Cerebellar nuclear complex (tissue), 1 donor: ENCODE results near the gene AGT.
A peak's percentile ranks its signal among the peaks of the same experiment; 100 is the strongest.
"Not testable (repeated sequence)": the region's sequence is repeated elsewhere in the genome, so short reads cannot be mapped to it uniquely, and the experiment has no call there.

Source experiments
- DNase-seq, 2 experiments: peaks; one replicate each; lab custom pipeline; 2025; lab: John Stamatoyannopoulos, UW

The AGT gene

GRCh38 chr1:230707732-230708630 is 5.9 kb downstream of the AGT start:
- DNase-seq = no peak

- DNase-seq = no peak
Measured at GRCh38 chr1:230706887-230707731, 6.8 kb downstream of the AGT start.

DNA sequence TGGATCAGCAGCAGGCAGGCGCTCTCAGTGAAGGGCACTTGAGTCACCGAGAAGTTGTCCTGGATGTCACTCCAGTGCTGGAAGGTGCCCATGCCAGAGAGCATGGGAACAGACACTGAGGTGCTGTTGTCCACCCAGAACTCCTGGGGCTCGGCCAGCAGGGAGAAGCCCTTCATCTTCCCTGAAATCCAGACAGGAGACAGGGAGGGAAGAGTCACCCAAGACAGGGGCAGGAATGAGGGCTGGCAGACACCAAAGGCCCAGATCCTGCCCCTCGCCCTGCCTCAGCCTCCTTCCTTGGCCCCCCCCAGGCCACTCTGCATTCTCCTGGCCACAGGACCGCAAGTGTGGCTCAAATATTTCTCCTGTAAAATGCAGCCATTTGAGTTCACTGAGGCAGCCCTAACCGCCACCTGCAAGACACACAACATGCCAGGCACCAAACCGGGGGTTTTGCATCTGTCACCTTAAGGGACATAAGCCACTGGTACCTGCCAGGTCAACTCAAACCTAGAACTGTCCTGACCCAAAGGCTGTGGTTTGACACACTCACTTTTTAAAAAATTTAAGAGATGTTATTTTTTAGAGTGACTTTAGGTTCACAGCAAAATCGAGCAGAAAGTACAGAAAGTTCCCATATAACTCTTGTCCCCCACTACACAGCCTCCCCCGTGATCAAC is 7.8 kb downstream of the AGT start:
- DNase-seq = no peak

- DNase-seq = no peak
Measured at GRCh38 chr1:230705289-230706019, 8.5 kb downstream of the AGT start.

DNA sequence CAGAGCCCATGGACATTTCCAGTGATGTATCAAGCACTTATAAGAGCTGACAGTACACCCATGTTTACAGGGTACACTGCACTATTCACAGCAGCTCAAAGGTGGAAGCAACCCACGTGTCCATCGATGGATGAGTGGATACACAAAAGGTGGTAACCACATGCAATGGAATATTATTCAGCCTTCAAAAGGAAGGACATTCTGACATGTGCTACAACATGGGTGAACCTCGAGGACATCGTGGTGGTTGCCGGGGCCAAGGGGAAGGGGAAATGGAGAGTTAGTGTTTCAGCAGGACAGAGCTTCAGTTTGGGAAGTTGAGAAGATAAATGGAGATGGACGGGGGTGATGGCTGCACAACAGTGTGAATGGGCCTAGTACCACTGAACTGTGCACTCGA is 9.1 kb downstream of the AGT start:
- DNase-seq = no peak

DNA sequence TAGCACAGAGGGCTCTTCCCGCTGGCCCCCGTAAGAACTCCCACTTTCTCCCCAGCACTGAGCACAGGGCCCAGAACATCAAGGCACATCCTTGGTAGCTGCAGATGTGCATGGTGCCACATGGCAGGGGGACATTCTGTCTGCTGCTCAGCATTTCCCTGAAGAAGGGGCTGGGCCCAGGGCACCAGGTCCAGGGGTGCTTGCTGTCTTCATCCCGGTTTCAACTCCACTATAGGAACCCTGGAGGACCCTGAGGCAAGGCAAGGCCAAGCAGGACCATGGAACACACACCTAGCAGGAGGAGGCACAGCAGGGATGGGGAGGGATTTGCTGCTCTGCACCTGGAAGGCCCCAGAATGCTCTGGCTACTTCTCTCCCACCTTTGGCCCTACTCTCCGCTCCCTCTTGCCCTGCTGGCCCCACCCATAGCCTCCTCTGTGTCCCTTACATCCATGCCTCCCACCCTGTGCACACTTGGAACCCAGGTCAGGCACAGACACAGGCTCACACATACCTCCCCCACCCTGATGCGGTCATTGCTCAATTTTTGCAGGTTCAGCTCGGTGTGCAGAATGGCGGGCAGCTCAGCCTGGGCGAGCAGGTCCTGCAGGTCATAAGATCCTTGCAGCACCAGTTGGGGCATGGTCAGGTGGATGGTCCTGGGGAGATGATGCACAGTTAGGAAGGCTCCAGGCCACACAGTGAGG is 10.1 kb downstream of the AGT start:
- no peak for DNase-seq

GRCh38 chr1:230702934-230703678 is 10.8 kb downstream of the AGT start:
- DNase-seq = no peak

DNA sequence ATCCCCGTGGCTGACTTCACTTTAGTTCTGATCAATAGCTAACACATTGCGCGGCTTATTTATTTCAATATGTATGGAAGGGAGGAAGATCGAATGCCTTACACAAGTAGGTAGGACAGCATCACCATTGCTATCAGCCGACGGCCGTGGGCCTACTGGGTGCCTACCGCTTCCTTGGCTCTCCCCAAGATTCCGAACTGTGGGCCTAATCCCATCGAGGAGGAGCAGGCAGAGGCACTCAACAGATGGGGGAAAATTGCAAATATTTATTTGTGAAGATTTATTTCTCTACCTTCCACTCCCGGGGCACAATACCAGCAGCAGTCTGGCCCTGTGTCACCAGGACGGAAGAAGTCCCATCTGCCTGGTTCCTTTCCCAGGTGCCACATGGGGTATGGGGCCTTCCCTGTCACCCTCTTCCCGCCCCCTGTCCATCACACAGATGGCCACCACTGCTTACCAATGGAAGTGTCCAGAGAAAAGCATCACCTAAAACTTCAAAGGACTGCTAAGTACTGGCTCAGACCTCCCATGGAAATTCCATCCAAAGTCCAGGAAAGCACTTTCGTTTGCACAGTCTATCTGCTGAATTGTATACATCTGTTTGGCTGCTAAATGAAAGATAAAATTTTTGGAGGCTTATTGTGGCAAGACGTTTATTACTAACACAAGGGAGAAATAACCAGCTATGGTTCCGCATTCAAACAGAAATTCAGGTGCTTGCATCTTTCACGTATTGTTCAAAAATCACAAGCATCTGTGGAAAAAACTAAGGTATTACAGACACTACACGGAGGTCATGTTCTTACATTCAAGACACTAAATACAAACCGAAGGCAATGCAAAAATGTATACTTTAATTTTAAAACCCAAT is 11.8 kb downstream of the AGT start:
- peak in 1 of 2 experiments; percentile 41 for DNase-seq

DNA sequence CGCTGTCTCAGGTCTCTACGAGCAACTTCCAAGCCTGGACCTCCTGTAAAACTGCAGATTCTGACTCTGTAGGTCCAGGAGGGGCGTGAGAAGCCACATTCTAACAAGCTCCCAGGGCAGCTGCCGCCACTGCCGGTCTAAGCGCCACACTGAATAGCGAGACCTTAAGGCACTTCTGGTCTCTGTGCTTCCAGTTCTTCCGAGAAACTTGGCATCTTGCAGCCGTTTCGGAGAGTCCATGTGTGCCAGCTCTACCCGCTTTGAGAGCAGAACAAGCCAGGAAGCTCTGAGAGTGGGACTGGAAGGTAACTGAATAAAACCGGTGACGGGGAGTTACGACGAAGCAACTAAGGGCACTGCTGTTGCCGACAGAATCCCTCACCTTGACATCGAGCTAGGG is 12.5 kb downstream of the AGT start:
- no peak for DNase-seq

GRCh38 chr1:230700132-230700531 is 13.8 kb downstream of the AGT start:
- no peak for DNase-seq

DNA sequence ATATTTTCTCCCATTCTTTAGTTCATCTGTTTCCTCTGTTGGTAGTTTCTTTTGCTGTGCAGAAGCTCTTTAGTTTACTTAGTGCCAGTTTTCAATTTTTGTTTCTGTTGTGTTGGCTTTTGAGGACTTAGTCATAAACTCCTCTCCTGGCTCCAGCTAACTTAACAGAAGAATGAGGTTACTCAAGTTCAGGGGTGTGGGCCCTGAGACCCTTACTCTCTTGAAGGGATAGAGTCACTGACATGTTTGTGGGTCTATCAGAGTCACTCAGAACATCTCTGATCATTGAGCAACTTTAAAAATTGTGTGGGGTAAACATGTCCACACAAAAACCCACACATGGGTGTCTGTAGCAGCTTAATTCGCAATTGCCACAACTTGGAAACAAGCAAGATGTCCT is 14.2 kb downstream of the AGT start:
- no peak for DNase-seq

- DNase-seq = not testable (repeated sequence)
Measured at GRCh38 chr1:230698964-230699363, 15.0 kb downstream of the AGT start.

- DNase-seq = no peak
Measured at GRCh38 chr1:230698130-230698529, 15.8 kb downstream of the AGT start.

DNA sequence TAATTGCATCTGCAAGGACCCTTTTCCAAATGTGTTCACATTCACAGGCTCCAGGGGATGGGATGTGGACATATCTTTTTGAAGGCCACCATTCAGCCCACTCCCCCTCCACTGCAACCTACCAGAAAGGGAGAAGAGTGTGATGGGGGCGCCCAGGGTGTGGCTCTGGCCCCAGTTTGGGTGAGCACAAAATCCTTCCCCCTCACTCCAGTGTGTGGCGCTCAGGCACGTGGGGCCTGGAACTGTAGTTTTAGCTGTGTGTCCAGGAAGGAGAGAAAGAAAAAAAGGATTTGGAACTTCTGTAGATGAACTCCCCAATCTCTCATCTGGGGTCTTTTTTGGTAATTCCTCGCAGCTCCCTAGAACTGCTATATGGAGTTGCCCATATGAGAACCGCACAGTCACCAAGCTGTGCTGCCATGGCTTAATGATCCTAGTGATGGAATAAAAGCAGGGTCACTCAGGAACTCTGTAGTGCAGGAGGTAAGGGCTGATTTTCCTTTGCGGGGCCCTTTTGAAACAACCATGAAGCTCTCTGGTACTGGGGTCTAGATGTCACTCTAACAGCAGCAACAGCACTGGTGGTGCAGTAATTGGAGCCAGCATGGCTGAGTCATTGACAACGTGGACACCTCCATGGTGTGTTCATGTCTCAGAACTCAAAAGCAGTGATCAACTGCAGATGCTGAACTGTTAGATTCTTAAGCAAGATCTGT is 17.0 kb downstream of the AGT start:
- DNase-seq = no peak

DNA sequence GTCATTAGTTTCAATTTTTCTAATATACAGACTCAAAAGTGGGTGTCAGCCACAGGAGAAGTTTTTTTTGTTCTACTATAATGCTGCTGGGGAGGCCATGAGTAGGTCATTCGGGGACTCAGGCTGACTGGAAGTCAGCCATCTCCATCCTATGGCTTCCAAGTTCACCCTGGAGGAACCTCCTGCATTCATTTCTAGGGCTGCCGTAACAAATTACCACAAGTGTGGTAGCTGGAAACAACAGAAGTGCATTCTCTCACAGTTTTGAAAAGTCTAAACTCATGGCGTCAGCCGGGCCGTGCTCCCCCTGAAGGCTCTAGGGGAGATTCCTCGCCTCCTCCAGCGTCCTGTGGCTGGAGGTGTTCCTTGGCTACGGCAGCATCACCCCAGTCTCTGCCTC is 17.7 kb downstream of the AGT start:
- DNase-seq = no peak

DNA sequence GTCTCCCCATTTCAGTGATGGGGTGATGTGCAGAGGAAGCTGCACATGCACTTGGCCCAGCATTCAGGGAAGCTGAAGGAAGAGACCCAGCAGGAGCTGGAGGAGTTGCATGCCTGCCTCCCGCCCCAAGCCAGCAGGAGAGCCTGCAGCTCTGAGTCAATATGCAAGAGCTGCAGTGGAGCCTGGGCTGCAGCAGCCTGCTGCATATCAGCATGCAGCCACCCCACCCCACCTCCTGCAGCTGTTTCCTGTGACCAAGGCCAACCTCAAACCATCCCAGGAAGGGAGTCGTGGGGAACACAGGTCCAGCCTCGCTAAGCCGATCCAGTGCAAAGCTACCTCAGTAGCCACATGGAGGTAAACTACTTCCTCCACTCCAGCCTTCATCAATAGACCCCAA is 18.9 kb downstream of the AGT start:
- no peak for DNase-seq

- DNase-seq = no peak
Measured at GRCh38 chr1:230694464-230694863, 19.5 kb downstream of the AGT start.

DNA sequence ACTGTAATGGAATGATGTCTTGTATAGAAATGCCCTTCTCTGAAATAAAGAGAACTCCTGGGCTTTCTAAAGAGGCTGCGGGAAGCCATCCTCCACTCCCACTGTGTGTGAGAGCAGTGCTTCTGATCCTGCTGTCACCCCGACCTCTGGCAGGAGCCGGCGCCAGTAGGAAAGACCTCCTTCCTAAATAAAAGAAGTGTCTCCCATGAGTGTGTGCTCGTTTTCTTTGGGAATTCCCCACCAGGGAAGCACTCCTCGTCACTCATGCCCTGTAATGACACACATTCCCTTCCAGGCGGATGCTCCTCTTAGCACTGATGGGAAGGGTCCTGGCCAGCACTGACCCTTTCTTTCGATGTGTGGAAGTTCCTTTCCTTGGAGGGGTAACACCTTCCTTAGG is 20.1 kb downstream of the AGT start:
- no peak for DNase-seq

- no peak for DNase-seq
Measured at GRCh38 chr1:230693221-230693620, 20.7 kb downstream of the AGT start.
